Measurements from ENCODE around the gene BCKDK. TPM values are rescaled to one million over a fixed set of nuclear protein-coding genes. Genes with fewer than 3 reads are reported as not detected.

The BCKDK gene
- total and polyA plus RNA-seq, 2 of the 8 experiments (the other 6 are each of a cell fraction or from before 2014, with no cell fraction given), result 49.6 to 77.1 TPM

DNA sequence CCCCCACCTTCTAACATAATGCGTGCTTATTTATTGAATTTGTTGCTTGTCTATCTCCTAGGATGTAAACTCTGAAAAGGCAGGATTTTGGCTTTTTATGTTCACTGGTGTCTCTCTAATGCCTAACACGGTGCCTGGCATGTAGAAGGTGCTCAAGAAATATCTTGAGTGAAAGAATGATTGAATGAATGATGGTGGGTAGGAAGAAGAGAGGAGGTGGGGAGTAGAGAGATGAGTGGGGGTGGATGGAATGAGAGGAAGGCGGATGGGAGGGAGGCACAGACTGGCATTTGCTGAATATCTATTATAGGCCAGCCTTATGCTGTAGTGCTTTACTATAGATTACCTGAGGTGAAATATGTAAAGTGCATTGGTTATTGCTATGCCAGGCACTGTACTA, 39.4 kb downstream of the BCKDK start:
- Histone ChIP-seq H3K4me3 (ENCODE audit: extremely low read depth in 1 of 4, insufficient read depth in 2 of 4, low read depth in 3 of 4, low read length in 4 of 4) (peak overlapping the region in 2 of 4 experiments; percentile 42 to 59; a peak in 2 of 8 replicates), H2BK12ac (ENCODE audit: low read depth, low read length) (no peak overlapping the region), H2BK15ac (ENCODE audit: low read length) (no peak overlapping the region), H2AFZ (ENCODE audit: low read length) (no peak overlapping the region), H3K23me2 (ENCODE audit: low read depth, low read length) (peaks cover 10% of the 10 kb centered on the region; the same call in 1 of the 2 replicates), H4K20me1 (replicated peaks in 1 of 2; ENCODE audit: control insufficient read depth in 1 of 2, insufficient read depth in 2 of 2, low read length in 2 of 2) (no peaks in the 10 kb centered on the region), H3K4ac (replicated peaks; ENCODE audit: insufficient read length, low read depth, low read length) (peak overlapping the region; percentile 42), H3K4me2 (ENCODE audit: insufficient read depth in 1 of 2, low read depth in 2 of 2, low read length in 2 of 2) (peak overlapping the region; percentile 57 to 77), H3K27ac (ENCODE audit: low read depth, low read length) (no peak overlapping the region), H3K27me3 (replicated peaks in 1 of 4; ENCODE audit: control insufficient read depth in 3 of 4, extremely low read depth in 1 of 4, insufficient read depth in 3 of 4, low read length in 3 of 4) (peaks cover 1 to 22% (median 15%) of the 10 kb centered on the region in 4 experiments), H3K79me2 (ENCODE audit: control insufficient read depth in 1 of 2, insufficient read depth in 2 of 2, low read length in 2 of 2) (no peaks in the 10 kb centered on the region), H3K14ac (ENCODE audit: insufficient read length) (no peak overlapping the region), H3K18ac (ENCODE audit: extremely low read depth, low read length) (no peak overlapping the region), H2AK5ac (ENCODE audit: low read depth, low read length) (no peak overlapping the region), H4K8ac (ENCODE audit: extremely low read depth, insufficient read depth, low read length) (no peak overlapping the region), H4K91ac (replicated peaks; ENCODE audit: insufficient read length, low read length) (no peak overlapping the region), H2BK20ac (ENCODE audit: low read length) (no peak overlapping the region), H4K5ac (ENCODE audit: insufficient read length, low read depth, low read length) (no peak overlapping the region), H3K9ac (replicated peaks in 1 of 4; ENCODE audit: extremely low read depth in 1 of 4, low read depth in 3 of 4, low read length in 3 of 4) (no peak overlapping the region), H3K56ac (replicated peaks; ENCODE audit: insufficient read length, low read depth, low read length) (no peak overlapping the region), H2BK5ac (ENCODE audit: low read depth, low read length) (no peak overlapping the region), H2BK120ac (replicated peaks; ENCODE audit: low read depth, low read length) (no peak overlapping the region), H3K36me3 (ENCODE audit: control insufficient read depth in 2 of 4, insufficient read depth in 4 of 4, low read length in 3 of 4) (no peaks in the 10 kb centered on the region), H3K9me3 (ENCODE audit: insufficient read depth in 2 of 2, low read depth in 1 of 2, low read length in 1 of 2) (no peaks in the 10 kb centered on the region), H3K79me1 (ENCODE audit: low read depth, low read length) (no peaks in the 10 kb centered on the region), H3K4me1 (replicated peaks in 1 of 4; ENCODE audit: control insufficient read depth in 3 of 4, insufficient read depth in 4 of 4, low read length in 3 of 4) (peaks cover 0 to 22% (median 7%) of the 10 kb centered on the region in 4 experiments; a peak in 6 of 7 replicates), H3K23ac (ENCODE audit: insufficient read length) (no peak overlapping the region)
- 86% methylated on average over 3 of the region's 3 CpGs; no CpG with 5 or more reads in 1 of the 2 experiments for WGBS, 2 experiments (ENCODE audit: extremely low coverage in 1 of 2, insufficient coverage in 1 of 2, insufficient read length in 1 of 2, insufficient replicate concordance in 2 of 2, low coverage in 1 of 2, low lambda C conversion rate in 2 of 2, missing lambda C conversion rate in 1 of 2)
- DNase-seq (ENCODE audit: low read depth in 1 of 2, low spot score in 2 of 2), result no peak
- no peak for FAIRE-seq
- CTCF ChIA-PET (ENCODE audit: partially characterized antibody), result interaction anchor here (0.8 to 8.1 kb wide), 2 partner anchors 11 to 49 kb away, joined by 3 to 56 read pairs; no protein-coding TSS in a partner anchor
- POLR2A ChIA-PET (ENCODE audit: partially characterized antibody), result interaction anchor here (1.6 to 34.9 kb wide), 5 partner anchors 10 to 35 kb away, joined by 5 to 713 read pairs (median 17); partner anchors contain the start of genes BCKDK, FUS, KAT8 and PRSS8
- TF ChIP-seq SIRT6 (IDR thresholded peaks at IDR 0.05; ENCODE audit: low read length), result no peak
- no peak for TF ChIP-seq YY1 (IDR thresholded peaks at IDR 0.05; ENCODE audit: low read depth, low read length)
- TF ChIP-seq, protein P1, sequence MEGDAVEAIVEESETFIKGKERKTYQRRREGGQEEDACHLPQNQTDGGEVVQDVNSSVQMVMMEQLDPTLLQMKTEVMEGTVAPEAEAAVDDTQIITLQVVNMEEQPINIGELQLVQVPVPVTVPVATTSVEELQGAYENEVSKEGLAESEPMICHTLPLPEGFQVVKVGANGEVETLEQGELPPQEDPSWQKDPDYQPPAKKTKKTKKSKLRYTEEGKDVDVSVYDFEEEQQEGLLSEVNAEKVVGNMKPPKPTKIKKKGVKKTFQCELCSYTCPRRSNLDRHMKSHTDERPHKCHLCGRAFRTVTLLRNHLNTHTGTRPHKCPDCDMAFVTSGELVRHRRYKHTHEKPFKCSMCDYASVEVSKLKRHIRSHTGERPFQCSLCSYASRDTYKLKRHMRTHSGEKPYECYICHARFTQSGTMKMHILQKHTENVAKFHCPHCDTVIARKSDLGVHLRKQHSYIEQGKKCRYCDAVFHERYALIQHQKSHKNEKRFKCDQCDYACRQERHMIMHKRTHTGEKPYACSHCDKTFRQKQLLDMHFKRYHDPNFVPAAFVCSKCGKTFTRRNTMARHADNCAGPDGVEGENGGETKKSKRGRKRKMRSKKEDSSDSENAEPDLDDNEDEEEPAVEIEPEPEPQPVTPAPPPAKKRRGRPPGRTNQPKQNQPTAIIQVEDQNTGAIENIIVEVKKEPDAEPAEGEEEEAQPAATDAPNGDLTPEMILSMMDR (IDR thresholded peaks at IDR 0.05; ENCODE audit: control extremely low read depth in 1 of 3, insufficient read depth in 1 of 3, low read depth in 1 of 3, low read length in 3 of 3), result no peak
- TF ChIP-seq FOSL1 (IDR thresholded peaks at IDR 0.05; ENCODE audit: insufficient read depth, low read depth, low read length), result no peak
- no peak for TF ChIP-seq NRF1 (IDR thresholded peaks at IDR 0.05; ENCODE audit: low read depth, low read length)
- TF ChIP-seq SAP30 (IDR thresholded peaks at IDR 0.05; ENCODE audit: insufficient read depth, insufficient replicate concordance, low read length), result no peak
